Tibial artery (tissue), 4 donors: Measurements from ENCODE around the gene TRHDE.
A peak's percentile ranks its signal among the peaks of the same experiment; 100 is the strongest.

ENCODE experiments used
- DNase-seq, 2 donors: peaks; one replicate each; pipeline ENCODE4 v3.0.0-alpha.2; 2019
- H3K27ac ChIP-seq, 2 donors: fragments of 200-600 bp; sonication (generic) in 1 of 2; 1 replicate in 1 of 2; 2 replicates in 1 of 2; pipeline ENCODE4 v1.5.1; 2018 to 2019; ENCODE audit warnings: mild to moderate bottlenecking in 1 of 2
- H3K27me3 ChIP-seq, 2 donors: fragments of 200-600 bp; sonication (generic) in 1 of 2; one replicate each; pipeline versions ENCODE4 v1.5.1 to v1.6.0; 2016 to 2019
- H3K36me3 ChIP-seq, 3 donors: fragments of 200-600 bp; sonication (generic) in 2 of 3; one replicate each; pipeline ENCODE4 v1.5.1; 2016 to 2019; ENCODE audit warnings: mild to moderate bottlenecking in 2 of 3
- H3K4me1 ChIP-seq, 4 donors: fragments of 200-600 bp; sonication (generic) in 2 of 4; 1 replicate in 3 of 4; 2 replicates in 1 of 4; pipeline ENCODE4 v1.5.1; 2016 to 2019
- H3K4me3 ChIP-seq, 2 donors: fragments of 200-600 bp; sonication (generic) in 1 of 2; 1 replicate in 1 of 2; 2 replicates in 1 of 2; pipeline ENCODE4 v1.5.1; 2018 to 2019; ENCODE audit warnings: mild to moderate bottlenecking in 2 of 2
- H3K9me3 ChIP-seq, 3 donors: fragments of 200-600 bp; sonication (generic) in 1 of 3; one replicate each; pipeline ENCODE4 v1.5.1; 2016 to 2019
- CTCF ChIP-seq, 2 experiments: fragments of 200-600 bp in 1 of 2; fragments of 450-650 bp in 1 of 2; IDR thresholded peaks; one replicate each; pipeline ENCODE4 v1.5.1; 2017 to 2019; ENCODE audit warnings: antibody characterized with exemption in 2 of 2, mild to moderate bottlenecking in 1 of 2, moderate library complexity in 1 of 2
- intact Hi-C: fragments of 100-400 bp; cut with DNase I; formaldehyde crosslinking; loops from one replicate; pipeline ENCODE4 v1.15.0; 2023; ENCODE audit warnings: low total_unique reads

TRHDE gene

GRCh38 chr12:72273851-72274351, 1.7 kb downstream of the TRHDE start:
- no peaks in the 10 kb centered on the region for H3K36me3 ChIP-seq
- intact Hi-C loops: no loop called here
- H3K27ac ChIP-seq: peak overlapping the region; percentile 72 to 82
- peaks cover 0 to 29% (median 18%) of the 10 kb centered on the region in 4 donors for H3K4me1 ChIP-seq
- H3K4me3 ChIP-seq: peak overlapping the region; percentile 54 to 71
- H3K9me3 ChIP-seq: no peaks in the 10 kb centered on the region
- H3K27me3 ChIP-seq: peaks cover 0 to 9% of the 10 kb centered on the region in 2 donors
- DNase-seq: no peak
- TF ChIP-seq CTCF (IDR thresholded peaks at IDR 0.05): no peak

GRCh38 chr12:72274931-72275330, 2.8 kb downstream of the TRHDE start:
- intact Hi-C loops: no loop called here
- peaks cover 0 to 9% of the 10 kb centered on the region in 2 donors for H3K27me3 ChIP-seq
- no peak for TF ChIP-seq CTCF (IDR thresholded peaks at IDR 0.05)
- no peak for DNase-seq
- H3K27ac ChIP-seq: peak overlapping the region; percentile 72 to 82
- no peaks in the 10 kb centered on the region for H3K36me3 ChIP-seq
- peak overlapping the region; percentile 2 to 71 for H3K4me3 ChIP-seq
- no peaks in the 10 kb centered on the region for H3K9me3 ChIP-seq
- peaks cover 0 to 29% (median 17%) of the 10 kb centered on the region in 4 donors for H3K4me1 ChIP-seq

- TF ChIP-seq CTCF (IDR thresholded peaks at IDR 0.05): no peak
- Histone ChIP-seq H3K27ac (peak overlapping the region; percentile 11 to 42), H3K27me3 (peaks cover 0 to 9% of the 10 kb centered on the region in 2 donors), H3K36me3 (no peaks in the 10 kb centered on the region), H3K4me3 (peak overlapping the region; percentile 2 to 71), H3K9me3 (no peaks in the 10 kb centered on the region), H3K4me1 (peaks cover 0 to 29% (median 16%) of the 10 kb centered on the region in 4 donors)
- intact Hi-C loops: no loop called here
- DNase-seq: no peak
These were observed 3.4 kb downstream of the TRHDE start for GRCh38 chr12:72275526-72275925.

- Histone ChIP-seq H3K4me1 (peaks cover 0 to 28% (median 15%) of the 10 kb centered on the region in 4 donors), H3K27me3 (peaks cover 0 to 9% of the 10 kb centered on the region in 2 donors), H3K36me3 (no peaks in the 10 kb centered on the region), H3K27ac (peak overlapping the region in 1 of 2 donors; percentile 42), H3K9me3 (no peaks in the 10 kb centered on the region), H3K4me3 (peak overlapping the region in 1 of 2 donors; percentile 71)
- TF ChIP-seq CTCF (IDR thresholded peaks at IDR 0.05): no peak
- no peak for DNase-seq
- intact Hi-C loops: no loop called here
These were observed 4.1 kb downstream of the TRHDE start for GRCh38 chr12:72276181-72276805.

- Histone ChIP-seq H3K27ac (peak overlapping the region in 1 of 2 donors; percentile 13), H3K27me3 (peaks cover 0 to 9% of the 10 kb centered on the region in 2 donors), H3K4me1 (peaks cover 0 to 24% (median 10%) of the 10 kb centered on the region in 4 donors), H3K36me3 (no peaks in the 10 kb centered on the region), H3K4me3 (no peak overlapping the region), H3K9me3 (no peaks in the 10 kb centered on the region)
- no peak for TF ChIP-seq CTCF (IDR thresholded peaks at IDR 0.05)
- DNase-seq: no peak
- intact Hi-C loops: no loop called here
These were observed 5.2 kb downstream of the TRHDE start for GRCh38 chr12:72277415-72277814.
